ENCODE measurements around the gene TAF4.
A peak's percentile ranks its signal among the peaks of the same experiment; 100 is the strongest.

The TAF4 gene

DNA sequence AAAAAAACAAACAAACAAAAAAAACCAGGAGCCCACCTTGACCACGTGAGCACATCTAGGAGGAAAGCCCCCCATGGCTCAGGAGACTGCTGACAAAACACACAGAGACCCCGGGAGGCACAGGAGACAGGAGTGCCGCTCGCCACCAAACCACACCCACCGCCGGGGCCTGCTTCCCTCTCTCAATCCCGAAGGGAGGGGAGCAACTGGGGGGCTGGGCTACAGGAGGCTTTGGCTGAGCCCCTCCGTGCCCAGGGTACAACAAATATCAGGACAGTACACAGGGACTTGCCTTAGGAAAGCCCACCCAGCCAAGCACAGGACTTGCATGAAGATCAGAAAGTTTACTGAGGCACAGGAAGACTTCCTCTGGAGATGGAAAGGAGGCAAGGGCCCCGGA is 102.5 kb downstream of the TAF4 start:
- TF ChIP-seq ARNT (IDR thresholded peaks at IDR 0.05) (no peak), BHLHE40 (IDR thresholded peaks at IDR 0.05; ENCODE audit: borderline replicate concordance) (no peak), ELF4 (IDR thresholded peaks at IDR 0.05) (no peak), HDGF (IDR thresholded peaks at IDR 0.05; ENCODE audit: borderline replicate concordance) (no peak)
- TF ChIP-seq, protein P1, sequence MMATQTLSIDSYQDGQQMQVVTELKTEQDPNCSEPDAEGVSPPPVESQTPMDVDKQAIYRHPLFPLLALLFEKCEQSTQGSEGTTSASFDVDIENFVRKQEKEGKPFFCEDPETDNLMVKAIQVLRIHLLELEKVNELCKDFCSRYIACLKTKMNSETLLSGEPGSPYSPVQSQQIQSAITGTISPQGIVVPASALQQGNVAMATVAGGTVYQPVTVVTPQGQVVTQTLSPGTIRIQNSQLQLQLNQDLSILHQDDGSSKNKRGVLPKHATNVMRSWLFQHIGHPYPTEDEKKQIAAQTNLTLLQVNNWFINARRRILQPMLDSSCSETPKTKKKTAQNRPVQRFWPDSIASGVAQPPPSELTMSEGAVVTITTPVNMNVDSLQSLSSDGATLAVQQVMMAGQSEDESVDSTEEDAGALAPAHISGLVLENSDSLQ (IDR thresholded peaks at IDR 0.05), result no peak
- DNase-seq (ENCODE audit: extremely low spot score), result no peak
- ChIA-PET CTCF (no interaction called here), POLR2A (no interaction called here)

DNA sequence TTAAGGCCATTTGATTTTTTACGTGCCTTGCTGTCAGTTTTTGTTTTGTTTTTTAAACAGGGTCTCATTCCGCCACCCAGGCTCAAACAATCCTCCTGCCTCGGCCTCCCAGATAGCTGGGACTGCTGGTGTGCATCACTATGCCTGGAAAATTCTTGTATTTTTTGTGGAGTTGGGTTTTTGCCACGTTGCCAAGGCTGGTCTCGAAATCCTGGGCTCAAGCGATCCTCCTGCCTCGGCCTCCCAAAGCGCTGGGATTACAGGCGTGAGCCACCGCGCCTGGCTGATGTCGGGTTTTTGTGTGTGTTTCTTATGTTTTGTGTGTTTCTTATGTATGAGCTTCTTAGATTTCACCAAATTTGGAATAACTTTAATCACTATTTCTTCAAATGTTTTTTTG is 104.8 kb downstream of the TAF4 start:
- CTCF ChIA-PET, result no interaction called here
- DNase-seq (ENCODE audit: extremely low spot score), result no peak
- TF ChIP-seq FOXM1 (IDR thresholded peaks at IDR 0.05; ENCODE audit: borderline replicate concordance), result no peak
- no peak for TF ChIP-seq TARDBP (IDR thresholded peaks at IDR 0.05)
- TF ChIP-seq FOXK2 (IDR thresholded peaks at IDR 0.05), result no peak
- TF ChIP-seq L3MBTL2 (conservative IDR thresholded peaks at IDR 0.05), result no peak
- TF ChIP-seq BHLHE40 (IDR thresholded peaks at IDR 0.05; ENCODE audit: borderline replicate concordance), result no peak
- TF ChIP-seq SP1 (IDR thresholded peaks at IDR 0.05), result no peak
- TF ChIP-seq NFRKB (IDR thresholded peaks at IDR 0.05), result no peak
- TF ChIP-seq, protein P1 (IDR thresholded peaks at IDR 0.05), result no peak
- no peak for TF ChIP-seq HDGF (IDR thresholded peaks at IDR 0.05; ENCODE audit: borderline replicate concordance)
- no peak for TF ChIP-seq ELF4 (IDR thresholded peaks at IDR 0.05)
- TF ChIP-seq CTBP1 (IDR thresholded peaks at IDR 0.05; ENCODE audit: borderline replicate concordance), result no peak
- no peak for TF ChIP-seq LEF1 (IDR thresholded peaks at IDR 0.05; ENCODE audit: borderline replicate concordance)
- no peak for TF ChIP-seq SUZ12 (IDR thresholded peaks at IDR 0.05)
- no peak for TF ChIP-seq FOXA1 (IDR thresholded peaks at IDR 0.05)
- TF ChIP-seq ARNT (IDR thresholded peaks at IDR 0.05), result no peak
- no peak for TF ChIP-seq ZNF384 (IDR thresholded peaks at IDR 0.05)
- POLR2A ChIA-PET, result no interaction called here

GRCh38 chr20:61958773-61959700 is 106.6 kb downstream of the TAF4 start:
- TF ChIP-seq BHLHE40 (IDR thresholded peaks at IDR 0.05; ENCODE audit: borderline replicate concordance), result no peak
- TF ChIP-seq, protein P1 (IDR thresholded peaks at IDR 0.05), result peak; percentile 69
- ChIA-PET CTCF (no interaction called here), POLR2A (no interaction called here)
- DNase-seq (ENCODE audit: extremely low spot score), result no peak

DNA sequence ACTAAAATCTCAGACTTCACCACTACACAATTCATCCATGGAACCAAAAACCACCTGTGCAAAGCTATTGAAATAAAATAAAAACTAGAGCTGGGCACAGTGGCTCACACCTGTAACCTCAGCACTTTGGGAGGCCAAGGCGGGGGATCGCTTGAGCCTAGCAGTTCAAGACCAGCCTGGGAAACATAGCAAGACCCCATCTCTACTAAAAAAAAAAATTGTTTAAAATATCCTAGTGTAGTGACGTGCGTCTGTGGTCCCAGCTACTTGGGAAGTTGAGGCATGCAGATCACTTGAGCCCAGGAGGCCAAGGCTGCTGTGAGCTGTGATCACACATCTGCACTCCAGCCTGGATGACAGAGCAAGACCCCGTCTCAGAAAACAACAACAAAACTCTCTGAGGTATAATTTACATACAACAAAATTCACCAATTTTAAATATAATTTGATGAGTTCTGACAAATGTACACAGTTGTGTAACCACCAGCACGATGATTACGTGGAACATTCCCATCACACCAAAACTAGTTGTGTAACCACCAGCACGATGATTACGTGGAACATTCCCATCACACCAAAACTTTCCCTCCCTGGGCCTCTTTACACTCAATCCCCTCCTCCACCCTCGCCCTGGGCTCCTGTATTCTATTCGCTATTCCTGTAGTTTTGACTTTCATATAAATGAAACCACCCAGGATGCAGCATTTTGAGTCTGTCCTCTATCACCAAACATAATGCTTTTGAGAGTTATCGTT is 107.5 kb downstream of the TAF4 start:
- no peak for DNase-seq (ENCODE audit: extremely low spot score)
- ChIA-PET CTCF (no interaction called here), POLR2A (no interaction called here)
- TF ChIP-seq TARDBP (IDR thresholded peaks at IDR 0.05) (no peak), FOXK2 (IDR thresholded peaks at IDR 0.05) (no peak), HDGF (IDR thresholded peaks at IDR 0.05; ENCODE audit: borderline replicate concordance) (no peak), FOXM1 (IDR thresholded peaks at IDR 0.05; ENCODE audit: borderline replicate concordance) (no peak), ZNF384 (IDR thresholded peaks at IDR 0.05) (no peak), SP1 (IDR thresholded peaks at IDR 0.05) (no peak), BHLHE40 (IDR thresholded peaks at IDR 0.05; ENCODE audit: borderline replicate concordance) (no peak), ELF4 (IDR thresholded peaks at IDR 0.05) (no peak), ARNT (IDR thresholded peaks at IDR 0.05) (no peak), FOXA1 (IDR thresholded peaks at IDR 0.05) (no peak), NFRKB (IDR thresholded peaks at IDR 0.05) (no peak), SUZ12 (IDR thresholded peaks at IDR 0.05) (no peak), CTBP1 (IDR thresholded peaks at IDR 0.05; ENCODE audit: borderline replicate concordance) (no peak), L3MBTL2 (conservative IDR thresholded peaks at IDR 0.05) (no peak), LEF1 (IDR thresholded peaks at IDR 0.05; ENCODE audit: borderline replicate concordance) (no peak)
- TF ChIP-seq, protein P1 (IDR thresholded peaks at IDR 0.05), result no peak

DNA sequence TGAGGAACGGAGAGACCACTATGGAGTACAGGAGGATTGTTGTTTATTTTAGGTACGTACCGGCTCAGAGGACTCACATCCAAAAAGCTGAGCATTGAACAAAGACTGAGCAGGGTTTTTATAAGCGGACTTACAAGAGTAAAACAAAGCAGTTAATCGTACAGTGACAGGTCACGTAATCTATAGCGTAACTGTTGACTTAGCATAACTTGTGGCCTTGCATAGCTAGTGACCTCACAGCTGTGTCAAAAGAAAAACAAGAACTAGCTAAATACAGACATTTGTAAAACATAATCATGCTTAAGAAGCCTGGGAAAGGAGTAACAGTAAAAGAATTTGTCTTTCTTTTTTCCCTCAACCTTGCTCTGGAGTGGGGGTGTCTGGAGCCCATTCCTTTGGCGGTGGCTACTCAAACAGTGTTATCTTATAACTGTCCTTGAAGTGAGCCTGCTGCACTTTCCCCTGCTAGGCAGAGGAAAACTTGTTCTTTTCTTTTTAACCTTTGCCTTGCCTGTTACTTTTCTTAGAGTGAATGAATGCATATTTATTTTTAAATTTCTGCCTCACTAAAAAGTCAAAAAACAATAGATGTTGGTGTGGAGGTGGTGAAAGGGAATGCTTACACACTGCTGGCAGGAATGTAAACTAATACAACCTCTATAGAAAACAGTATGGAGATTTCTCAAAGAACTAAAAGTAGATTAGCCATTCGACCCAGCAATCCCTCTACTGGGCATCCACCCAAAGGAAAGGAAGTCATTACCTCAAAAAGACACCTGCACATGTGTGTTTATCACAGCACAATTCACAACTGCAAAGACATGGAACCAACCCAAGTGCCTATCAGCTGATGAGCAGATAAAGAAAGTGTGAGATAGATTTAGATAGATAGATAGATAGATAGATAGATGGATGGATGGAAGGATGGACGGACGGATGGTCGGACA is 109.0 kb downstream of the TAF4 start:
- CTCF ChIA-PET, result no interaction called here
- no peak for DNase-seq (ENCODE audit: extremely low spot score)
- TF ChIP-seq, protein P1 (IDR thresholded peaks at IDR 0.05), result peak; percentile 87
- TF ChIP-seq ARNT (IDR thresholded peaks at IDR 0.05) (peak; percentile 79; the same call in 1 of the 2 replicates), FOXA1 (IDR thresholded peaks at IDR 0.05) (no peak), BHLHE40 (IDR thresholded peaks at IDR 0.05; ENCODE audit: borderline replicate concordance) (no peak), FOXM1 (IDR thresholded peaks at IDR 0.05; ENCODE audit: borderline replicate concordance) (no peak), HDGF (IDR thresholded peaks at IDR 0.05; ENCODE audit: borderline replicate concordance) (no peak)
- POLR2A ChIA-PET, result no interaction called here

All from HEK293T (cell line).